ENCODE results near the gene ISCA1.

The ISCA1 gene

GRCh38 chr9:86282077-86282978, at the start of gene ISCA1:
Gene ISCA1, minus strand, starts transcription at chr9:86282538. Its CDS starts 80 bp downstream, at chr9:86282458.
- peak; percentile 95 for DNase-seq (ENCODE audit: low read depth)
- TF ChIP-seq, protein P1, sequence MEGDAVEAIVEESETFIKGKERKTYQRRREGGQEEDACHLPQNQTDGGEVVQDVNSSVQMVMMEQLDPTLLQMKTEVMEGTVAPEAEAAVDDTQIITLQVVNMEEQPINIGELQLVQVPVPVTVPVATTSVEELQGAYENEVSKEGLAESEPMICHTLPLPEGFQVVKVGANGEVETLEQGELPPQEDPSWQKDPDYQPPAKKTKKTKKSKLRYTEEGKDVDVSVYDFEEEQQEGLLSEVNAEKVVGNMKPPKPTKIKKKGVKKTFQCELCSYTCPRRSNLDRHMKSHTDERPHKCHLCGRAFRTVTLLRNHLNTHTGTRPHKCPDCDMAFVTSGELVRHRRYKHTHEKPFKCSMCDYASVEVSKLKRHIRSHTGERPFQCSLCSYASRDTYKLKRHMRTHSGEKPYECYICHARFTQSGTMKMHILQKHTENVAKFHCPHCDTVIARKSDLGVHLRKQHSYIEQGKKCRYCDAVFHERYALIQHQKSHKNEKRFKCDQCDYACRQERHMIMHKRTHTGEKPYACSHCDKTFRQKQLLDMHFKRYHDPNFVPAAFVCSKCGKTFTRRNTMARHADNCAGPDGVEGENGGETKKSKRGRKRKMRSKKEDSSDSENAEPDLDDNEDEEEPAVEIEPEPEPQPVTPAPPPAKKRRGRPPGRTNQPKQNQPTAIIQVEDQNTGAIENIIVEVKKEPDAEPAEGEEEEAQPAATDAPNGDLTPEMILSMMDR (conservative IDR thresholded peaks at IDR 0.05; ENCODE audit: low read depth, low read length): no peak
- H3K4me3 ChIP-seq (ENCODE audit: low read depth, low read length): peak within 1 kb of the TSS; percentile 96

- no peak overlapping the region for H3K4me3 ChIP-seq (ENCODE audit: low read depth, low read length)
- TF ChIP-seq, protein P1 (conservative IDR thresholded peaks at IDR 0.05; ENCODE audit: low read depth, low read length): no peak
Measured at GRCh38 chr9:86330186-86330585, 47.8 kb upstream of the ISCA1 start.

DNA sequence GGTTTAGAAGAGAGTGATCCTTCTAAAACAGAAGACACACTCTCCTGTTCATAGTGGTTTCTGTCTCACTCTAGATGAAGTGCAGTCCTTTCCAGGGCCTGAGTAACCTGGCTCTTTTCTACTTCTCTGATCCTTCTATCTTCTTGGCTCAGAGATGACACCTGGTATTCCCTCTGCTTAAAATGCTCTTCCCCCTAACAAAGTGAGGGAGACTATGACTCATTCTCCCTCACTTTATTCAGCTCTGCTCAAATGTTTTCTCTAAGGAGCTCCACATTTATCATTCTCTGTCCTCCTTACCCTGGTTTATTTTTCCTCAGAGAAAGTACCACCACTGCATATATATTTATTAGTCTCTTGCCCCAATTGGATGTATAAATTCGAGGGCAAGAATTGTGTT, 47.3 kb upstream of the ISCA1 start:
- H3K4me3 ChIP-seq (ENCODE audit: low read depth, low read length): no peak overlapping the region
- TF ChIP-seq, protein P1 (conservative IDR thresholded peaks at IDR 0.05; ENCODE audit: low read depth, low read length): no peak
- no peak for DNase-seq (ENCODE audit: low read depth)

More at GRCh38 chr9:86330186-86330585, 47.8 kb upstream of the ISCA1 start:
- no peak for DNase-seq (ENCODE audit: low read depth)

GRCh38 chr9:86328156-86328555, 45.8 kb upstream of the ISCA1 start:
- no peak overlapping the region for H3K4me3 ChIP-seq (ENCODE audit: low read depth, low read length)
- TF ChIP-seq, protein P1 (conservative IDR thresholded peaks at IDR 0.05; ENCODE audit: low read depth, low read length): no peak
- no peak for DNase-seq (ENCODE audit: low read depth)

GRCh38 chr9:86326536-86326935, 44.2 kb upstream of the ISCA1 start:
- DNase-seq (ENCODE audit: low read depth): no peak
- TF ChIP-seq, protein P1 (conservative IDR thresholded peaks at IDR 0.05; ENCODE audit: low read depth, low read length): no peak
- no peak overlapping the region for H3K4me3 ChIP-seq (ENCODE audit: low read depth, low read length)

GRCh38 chr9:86324901-86325300, 42.6 kb upstream of the ISCA1 start:
- no peak overlapping the region for H3K4me3 ChIP-seq (ENCODE audit: low read depth, low read length)
- DNase-seq (ENCODE audit: low read depth): peak; percentile 51
- TF ChIP-seq, protein P1 (conservative IDR thresholded peaks at IDR 0.05; ENCODE audit: low read depth, low read length): no peak

DNA sequence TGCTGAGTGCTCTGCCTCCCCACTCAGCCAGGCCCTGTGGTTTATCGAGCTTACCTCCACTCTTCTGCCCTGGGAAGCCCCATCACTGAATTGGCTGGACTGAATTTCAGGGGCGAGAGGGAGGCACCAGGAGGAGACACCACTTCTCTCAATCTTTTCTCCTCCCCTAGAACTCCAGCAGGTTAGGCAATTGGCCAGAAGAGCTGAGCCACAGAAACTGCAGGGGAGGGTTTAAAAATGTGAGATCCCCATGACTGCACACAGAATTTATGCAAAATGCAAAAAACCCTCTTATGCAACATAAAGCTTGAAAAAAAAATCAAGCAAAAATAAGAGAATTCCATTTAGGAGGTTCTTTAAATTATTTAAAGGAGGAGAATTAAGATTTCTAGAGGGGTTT, 42.0 kb upstream of the ISCA1 start:
- H3K4me3 ChIP-seq (ENCODE audit: low read depth, low read length): no peak overlapping the region
- TF ChIP-seq, protein P1 (conservative IDR thresholded peaks at IDR 0.05; ENCODE audit: low read depth, low read length): peak; percentile 16
- DNase-seq (ENCODE audit: low read depth): peak; percentile 94

Data from choroid plexus epithelial cell (primary cell).